Measurements from ENCODE around the gene NCCRP1.
A peak's percentile ranks its signal among the peaks of the same experiment; 100 is the strongest.

The NCCRP1 gene

GRCh38 chr19:39166571-39167391 is 30.0 kb upstream of the NCCRP1 start:
- peak; percentile 89 for DNase-seq

GRCh38 chr19:39167461-39168257 is 29.1 kb upstream of the NCCRP1 start:
- DNase-seq: peak; percentile 55

- no peak for DNase-seq
These were observed 28.3 kb upstream of the NCCRP1 start for GRCh38 chr19:39168258-39169142.

DNA sequence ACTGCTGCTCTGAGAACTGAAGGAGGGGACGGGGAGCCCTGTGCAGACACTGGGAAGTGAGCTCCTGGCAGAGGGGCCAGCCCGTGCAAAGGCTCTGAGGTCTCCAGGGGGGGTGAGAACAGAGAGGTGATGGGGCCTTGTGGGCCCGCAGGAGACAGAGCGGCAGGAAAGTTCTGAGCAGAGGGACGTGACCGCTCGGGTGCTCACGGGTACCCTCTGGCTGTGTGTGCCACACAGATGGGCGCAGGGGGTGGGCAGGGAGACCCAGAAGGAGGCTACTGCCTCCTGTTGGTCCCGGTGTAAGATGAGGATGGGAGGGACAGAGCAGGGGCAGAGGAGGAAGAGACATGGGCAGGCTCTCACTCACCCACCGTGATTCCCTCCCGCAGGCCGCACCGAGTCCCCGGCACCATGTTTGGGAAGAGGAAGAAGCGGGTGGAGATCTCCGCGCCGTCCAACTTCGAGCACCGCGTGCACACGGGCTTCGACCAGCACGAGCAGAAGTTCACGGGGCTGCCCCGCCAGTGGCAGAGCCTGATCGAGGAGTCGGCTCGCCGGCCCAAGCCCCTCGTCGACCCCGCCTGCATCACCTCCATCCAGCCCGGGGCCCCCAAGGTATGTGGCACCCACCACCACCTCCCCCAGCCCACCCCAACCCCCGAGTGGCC is 27.5 kb upstream of the NCCRP1 start:
- no peak for DNase-seq

- DNase-seq: no peak
These were observed 26.2 kb upstream of the NCCRP1 start for GRCh38 chr19:39170386-39171231.

GRCh38 chr19:39171479-39172465 is 25.0 kb upstream of the NCCRP1 start:
- no peak for DNase-seq

- no peak for DNase-seq
These were observed 23.9 kb upstream of the NCCRP1 start for GRCh38 chr19:39172700-39173501.

DNA sequence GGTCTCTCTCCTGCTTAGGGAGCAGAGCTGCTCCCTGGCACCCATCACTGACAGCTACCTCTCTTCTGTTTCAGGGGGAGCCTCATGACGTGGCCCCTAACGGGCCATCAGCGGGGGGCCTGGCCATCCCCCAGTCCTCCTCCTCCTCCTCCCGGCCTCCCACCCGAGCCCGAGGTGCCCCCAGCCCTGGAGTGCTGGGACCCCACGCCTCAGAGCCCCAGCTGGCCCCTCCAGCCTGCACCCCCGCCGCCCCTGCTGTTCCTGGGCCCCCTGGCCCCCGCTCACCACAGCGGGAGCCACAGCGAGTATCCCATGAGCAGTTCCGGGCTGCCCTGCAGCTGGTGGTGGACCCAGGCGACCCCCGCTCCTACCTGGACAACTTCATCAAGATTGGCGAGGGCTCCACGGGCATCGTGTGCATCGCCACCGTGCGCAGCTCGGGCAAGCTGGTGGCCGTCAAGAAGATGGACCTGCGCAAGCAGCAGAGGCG is 23.2 kb upstream of the NCCRP1 start:
- DNase-seq: no peak

DNA sequence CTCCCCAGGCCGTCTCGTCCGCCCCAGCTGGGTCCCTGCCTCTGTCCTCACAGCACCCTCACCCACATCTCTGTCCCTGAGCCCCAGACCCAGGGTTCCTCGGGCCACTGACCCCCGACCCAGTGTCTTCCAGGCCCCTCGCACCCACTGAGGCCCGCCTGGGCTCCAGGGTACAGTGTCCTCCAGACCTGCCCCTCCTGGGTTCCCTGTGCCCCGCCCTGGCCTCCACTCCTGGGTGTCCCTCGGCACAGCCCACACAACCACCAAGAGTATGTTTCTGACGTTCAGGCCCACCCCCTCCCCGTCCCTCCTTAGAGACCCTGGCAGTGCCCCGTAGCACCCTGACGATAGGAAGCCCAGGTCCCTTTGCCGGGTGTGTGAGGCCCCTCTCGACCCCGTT is 22.6 kb upstream of the NCCRP1 start:
- DNase-seq: no peak

GRCh38 chr19:39174558-39175544 is 21.9 kb upstream of the NCCRP1 start:
- DNase-seq: no peak

DNA sequence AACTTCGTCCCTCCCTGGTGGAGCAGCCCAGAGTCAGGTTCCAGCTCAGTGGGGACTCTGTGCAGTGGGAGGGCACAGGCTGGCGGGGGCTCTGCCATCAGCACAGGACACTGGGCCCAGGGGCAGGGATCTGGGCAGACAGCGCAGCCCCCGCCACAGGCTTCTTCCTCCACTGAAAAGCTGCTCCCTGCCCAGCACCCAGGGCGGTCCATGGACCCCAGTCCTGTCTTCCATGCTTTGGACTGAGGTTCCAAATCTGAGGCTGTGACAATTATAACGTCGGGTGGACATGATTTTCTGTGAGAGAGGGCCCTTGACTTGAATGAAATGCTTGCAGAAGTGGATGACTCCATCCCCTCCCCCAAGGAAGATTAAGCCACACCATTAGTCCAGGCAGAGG is 21.2 kb upstream of the NCCRP1 start:
- DNase-seq: no peak

- no peak for DNase-seq
These were observed 19.6 kb upstream of the NCCRP1 start for GRCh38 chr19:39177110-39177699.

- DNase-seq: no peak
These were observed 19.0 kb upstream of the NCCRP1 start for GRCh38 chr19:39177736-39178135.

- DNase-seq: no peak
These were observed 18.3 kb upstream of the NCCRP1 start for GRCh38 chr19:39178296-39179006.

DNA sequence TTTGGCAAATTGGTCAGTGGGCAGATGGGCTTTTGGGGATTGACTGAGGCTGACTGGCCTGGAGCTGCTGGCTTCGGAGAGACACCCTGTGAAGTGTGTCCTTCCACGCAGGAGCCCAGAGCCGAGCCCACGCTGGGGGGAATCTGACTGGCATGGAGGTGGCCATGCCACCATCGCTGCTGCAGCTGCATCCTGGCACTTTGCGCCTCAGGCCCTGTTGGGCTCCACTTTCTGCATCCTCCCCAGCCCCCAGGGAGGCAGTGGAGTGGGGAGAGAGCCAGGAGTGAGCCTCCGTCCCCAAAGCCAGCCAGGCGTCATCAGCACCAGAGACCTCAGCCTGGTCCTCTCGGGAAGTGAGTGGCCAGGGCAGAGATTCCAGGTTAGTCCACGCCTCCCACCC is 17.0 kb upstream of the NCCRP1 start:
- DNase-seq: no peak

- no peak for DNase-seq
These were observed 16.0 kb upstream of the NCCRP1 start for GRCh38 chr19:39180749-39181148.

All from DMS79 (cell line).